Liver (tissue), 9 donors: ENCODE measurements around the gene PDGFB. TPM values are rescaled to one million over a fixed set of nuclear protein-coding genes. Genes with fewer than 3 reads are reported as not detected.

Source experiments
- DNase-seq: peaks from one replicate; pipeline ENCODE4 v3.0.0-alpha.2; 2017; ENCODE audit warnings: low spot score
- H3K27ac ChIP-seq, 2 donors: one replicate each; pipeline ENCODE4 v1.7.0; 2013; ENCODE audit warnings: inconsistent platforms in 2 of 2, low read length in 2 of 2, control low read depth in 1 of 2, low read depth in 1 of 2, mild to moderate bottlenecking in 1 of 2
- H3K27me3 ChIP-seq, 4 donors: one replicate each; pipeline versions ENCODE4 v1.6.1 to v1.7.0; 2013; ENCODE audit warnings: low read length in 3 of 4, inconsistent platforms in 1 of 4, mild to moderate bottlenecking in 1 of 4, moderate library complexity in 1 of 4; ENCODE audit not compliant: control insufficient read depth in 4 of 4, insufficient read depth in 4 of 4
- H3K36me3 ChIP-seq, 4 donors: one replicate each; pipeline versions ENCODE4 v1.6.1 to v1.7.0; 2013; ENCODE audit warnings: low read length in 3 of 4, mild to moderate bottlenecking in 3 of 4, low read depth in 1 of 4, moderate library complexity in 1 of 4; ENCODE audit not compliant: control insufficient read depth in 4 of 4, insufficient read depth in 3 of 4
- H3K4me1 ChIP-seq, 4 donors: one replicate each; pipeline versions ENCODE4 v1.6.1 to v1.7.0; 2013; ENCODE audit warnings: low read length in 3 of 4, mild to moderate bottlenecking in 3 of 4, moderate library complexity in 1 of 4; ENCODE audit not compliant: control insufficient read depth in 4 of 4, insufficient read depth in 4 of 4
- H3K4me3 ChIP-seq, 3 donors: one replicate each; pipeline versions ENCODE4 v1.6.1 to v1.7.0; 2013; ENCODE audit warnings: low read length in 3 of 3, control low read depth in 1 of 3, low read depth in 1 of 3, mild to moderate bottlenecking in 1 of 3
- H3K9ac ChIP-seq, 2 donors: one replicate each; pipeline ENCODE4 v1.7.0; 2013; ENCODE audit warnings: low read length in 2 of 2, mild to moderate bottlenecking in 2 of 2, moderate library complexity in 2 of 2, control low read depth in 1 of 2, low read depth in 1 of 2
- H3K9me3 ChIP-seq, 4 donors: one replicate each; pipeline versions ENCODE4 v1.6.1 to v1.7.0; 2013; ENCODE audit warnings: low read length in 3 of 4; ENCODE audit not compliant: control insufficient read depth in 4 of 4
- ATF3 ChIP-seq: IDR thresholded peaks from 2 replicates; pipeline ENCODE4 v1.6.1; 2016; ENCODE audit warnings: antibody characterized with exemption
- EGR1 ChIP-seq, 2 donors: IDR thresholded peaks; 2 replicates each; pipeline ENCODE4 v1.6.1; 2016 to 2018; ENCODE audit warnings: antibody characterized with exemption in 2 of 2, low read depth in 2 of 2
- FOXA1 ChIP-seq: IDR thresholded peaks from 2 replicates; pipeline ENCODE4 v1.6.1; 2016; ENCODE audit warnings: antibody characterized with exemption
- FOXA2 ChIP-seq: IDR thresholded peaks from 2 replicates; pipeline ENCODE4 v1.6.1; 2016; ENCODE audit warnings: antibody characterized with exemption
- GABPA ChIP-seq, 2 donors: IDR thresholded peaks in 1 of 2; conservative IDR thresholded peaks in 1 of 2; 2 replicates each; pipeline ENCODE4 v1.6.1; 2016; ENCODE audit warnings: antibody characterized with exemption in 2 of 2, mild to moderate bottlenecking in 1 of 2, moderate library complexity in 1 of 2
- HNF4A ChIP-seq, 2 donors: conservative IDR thresholded peaks; 2 replicates each; pipeline ENCODE4 v1.6.1; 2016; ENCODE audit warnings: antibody characterized with exemption in 2 of 2, mild to moderate bottlenecking in 2 of 2
- HNF4G ChIP-seq: IDR thresholded peaks from 2 replicates; pipeline ENCODE4 v1.6.1; 2016; ENCODE audit warnings: antibody characterized with exemption
- NR2F2 ChIP-seq: IDR thresholded peaks from 2 replicates; pipeline ENCODE4 v1.6.1; 2016; ENCODE audit warnings: antibody characterized with exemption
- RAD21 ChIP-seq, 2 donors: IDR thresholded peaks; 2 replicates each; pipeline ENCODE4 v1.6.1; 2016; ENCODE audit warnings: antibody characterized with exemption in 2 of 2, mild to moderate bottlenecking in 2 of 2
- REST ChIP-seq: IDR thresholded peaks from 2 replicates; pipeline ENCODE4 v1.6.1; 2016; ENCODE audit warnings: antibody characterized with exemption, mild to moderate bottlenecking
- RXRA ChIP-seq, 2 donors: IDR thresholded peaks; 2 replicates each; pipeline ENCODE4 v1.6.1; 2017 to 2018; ENCODE audit warnings: antibody characterized with exemption in 2 of 2, mild to moderate bottlenecking in 1 of 2
- SP1 ChIP-seq: IDR thresholded peaks from 2 replicates; pipeline ENCODE4 v1.6.1; 2018; ENCODE audit warnings: antibody characterized with exemption, mild to moderate bottlenecking
- TAF1 ChIP-seq: conservative IDR thresholded peaks from 2 replicates; pipeline ENCODE4 v1.6.1; 2016; ENCODE audit warnings: antibody characterized with exemption, mild to moderate bottlenecking
- YY1 ChIP-seq: IDR thresholded peaks from 2 replicates; pipeline ENCODE4 v1.6.1; 2016; ENCODE audit warnings: antibody characterized with exemption, mild to moderate bottlenecking
- WGBS: extraction: QIAGEN DNeasy Blood & Tissue Kit; methylation state at CpG from one replicate; pipeline ENCODE4 v1.1.7; 2013; 5-methylcytosine and 5-hydroxymethylcytosine counted together
- polyA plus RNA-seq, 2 donors: library from polyadenylated mRNA; stranded (reverse) in 1 of 2; unstranded in 1 of 2; fragments of 200-250 nt in 1 of 2; fragments of >200 nt in 1 of 2; fragmentation: Nextera tagmentation in 1 of 2; extraction: Ambion mirVana in 1 of 2; gene quantifications; one replicate each; pipeline versions ENCODE4 v1.2.1 to v1.2.3, GENCODE V29; 2013 to 2015
- total RNA-seq, 2 donors: library from RNA; depleted of rRNA; stranded (reverse); fragments of >200 nt; gene quantifications; one replicate each; pipeline ENCODE4 v1.2.3, GENCODE V29; 2014
- TF ChIP-seq, protein P1 (sequence below): IDR thresholded peaks from 2 replicates; pipeline ENCODE4 v1.6.1; 2016; ENCODE audit warnings: antibody characterized with exemption
- TF ChIP-seq, protein P2 (sequence below): IDR thresholded peaks from 2 replicates; pipeline ENCODE4 v1.6.1; 2016; ENCODE audit warnings: antibody characterized with exemption
- TF ChIP-seq, protein P3 (sequence below): fragments of 150-350 bp; IDR thresholded peaks from 2 replicates; pipeline ENCODE4 v1.5.1; 2017; ENCODE audit warnings: improper control_type of control experiment, low read depth, low read length; ENCODE audit not compliant: missing input control
- donor health status: healthy.
- donor health status: healthy.
- donor health status: healthy.
- donor health status: healthy.
- donor health status: healthy.

PDGFB gene
- total and polyA plus RNA-seq, 4 donors, result 0.25 to 4.5 (median 1.7) TPM

DNA sequence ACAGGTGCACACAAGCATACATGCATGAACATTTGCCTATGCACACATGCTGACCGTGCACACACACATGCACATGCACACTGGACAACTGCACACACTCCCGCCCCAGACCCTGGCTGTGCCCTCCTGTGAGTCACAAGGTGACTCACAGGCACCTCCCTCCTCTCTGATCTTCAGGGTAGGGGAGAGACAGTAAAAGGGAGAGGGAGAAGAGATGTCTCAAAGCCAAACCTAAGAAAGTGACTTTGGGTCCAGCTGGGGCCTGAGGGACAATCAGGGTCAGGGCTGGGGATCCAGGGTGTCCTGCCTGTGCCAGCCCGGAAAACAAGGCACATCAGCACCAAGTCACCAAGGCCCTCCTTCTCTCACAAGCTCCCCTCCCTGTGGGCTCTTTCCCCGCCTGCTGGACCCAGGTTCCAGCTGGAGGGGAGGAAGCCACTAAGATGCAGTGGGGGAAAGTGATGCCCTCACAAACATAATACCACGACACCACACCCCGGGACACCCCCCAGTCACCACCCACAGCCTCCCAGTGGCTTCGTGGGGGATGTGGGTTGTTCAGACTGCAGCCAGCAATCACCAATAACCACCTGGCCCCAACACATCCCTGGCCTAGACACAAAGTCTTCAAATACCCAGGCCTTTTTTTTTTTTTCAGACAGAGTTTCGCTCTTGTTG lies 39.3 kb downstream of the PDGFB start:
- Histone ChIP-seq H3K27ac (no peak overlapping the region), H3K9me3 (no peaks in the 10 kb centered on the region), H3K9ac (no peak overlapping the region), H3K27me3 (no peaks in the 10 kb centered on the region), H3K4me1 (no peaks in the 10 kb centered on the region), H3K36me3 (no peaks in the 10 kb centered on the region), H3K4me3 (no peak overlapping the region)
- TF ChIP-seq FOXA1, result no peak
- no peak for TF ChIP-seq HNF4A (conservative IDR thresholded peaks at IDR 0.05)
- no peak for TF ChIP-seq NR2F2
- TF ChIP-seq EGR1 (IDR thresholded peaks at IDR 0.05; ENCODE audit: low read depth in 2 of 2), result no peak
- no peak for TF ChIP-seq RXRA (IDR thresholded peaks at IDR 0.05)
- no peak for TF ChIP-seq RAD21 (IDR thresholded peaks at IDR 0.05)
- TF ChIP-seq GABPA (IDR thresholded peaks at IDR 0.05 in 1 of 2, conservative IDR thresholded peaks at IDR 0.05 in 1 of 2), result no peak
- no peak for TF ChIP-seq TAF1
- TF ChIP-seq REST, result no peak
- TF ChIP-seq, protein P1, sequence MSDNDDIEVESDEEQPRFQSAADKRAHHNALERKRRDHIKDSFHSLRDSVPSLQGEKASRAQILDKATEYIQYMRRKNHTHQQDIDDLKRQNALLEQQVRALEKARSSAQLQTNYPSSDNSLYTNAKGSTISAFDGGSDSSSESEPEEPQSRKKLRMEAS, result no peak
- TF ChIP-seq HNF4G, result no peak
- TF ChIP-seq, protein P2, sequence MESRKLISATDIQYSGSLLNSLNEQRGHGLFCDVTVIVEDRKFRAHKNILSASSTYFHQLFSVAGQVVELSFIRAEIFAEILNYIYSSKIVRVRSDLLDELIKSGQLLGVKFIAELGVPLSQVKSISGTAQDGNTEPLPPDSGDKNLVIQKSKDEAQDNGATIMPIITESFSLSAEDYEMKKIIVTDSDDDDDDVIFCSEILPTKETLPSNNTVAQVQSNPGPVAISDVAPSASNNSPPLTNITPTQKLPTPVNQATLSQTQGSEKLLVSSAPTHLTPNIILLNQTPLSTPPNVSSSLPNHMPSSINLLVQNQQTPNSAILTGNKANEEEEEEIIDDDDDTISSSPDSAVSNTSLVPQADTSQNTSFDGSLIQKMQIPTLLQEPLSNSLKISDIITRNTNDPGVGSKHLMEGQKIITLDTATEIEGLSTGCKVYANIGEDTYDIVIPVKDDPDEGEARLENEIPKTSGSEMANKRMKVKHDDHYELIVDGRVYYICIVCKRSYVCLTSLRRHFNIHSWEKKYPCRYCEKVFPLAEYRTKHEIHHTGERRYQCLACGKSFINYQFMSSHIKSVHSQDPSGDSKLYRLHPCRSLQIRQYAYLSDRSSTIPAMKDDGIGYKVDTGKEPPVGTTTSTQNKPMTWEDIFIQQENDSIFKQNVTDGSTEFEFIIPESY, result no peak
- TF ChIP-seq FOXA2, result no peak
- no peak for DNase-seq
- WGBS, result 82% methylated on average over 8 of the region's 8 CpGs

DNA sequence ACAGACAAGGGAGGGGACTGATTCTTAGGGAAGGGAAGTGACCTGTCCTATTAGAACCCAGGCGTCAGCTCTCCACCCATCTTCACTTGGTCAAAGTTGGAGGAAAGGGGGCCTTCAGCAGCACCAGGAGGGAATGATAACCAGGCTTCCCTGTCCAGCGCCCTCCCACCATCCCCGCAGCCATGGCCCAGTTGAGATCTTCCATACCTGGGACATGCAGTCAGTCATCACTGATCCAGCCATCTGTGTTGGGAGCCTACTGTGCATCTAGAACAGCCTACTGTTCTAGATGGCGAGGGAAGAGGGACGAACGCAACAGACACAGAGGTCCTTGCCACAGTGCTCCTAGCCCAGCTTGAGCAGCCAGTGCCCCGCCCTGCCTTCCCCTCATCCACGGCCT lies 40.6 kb downstream of the PDGFB start:
- Histone ChIP-seq H3K4me3 (no peak overlapping the region), H3K27ac (no peak overlapping the region), H3K9ac (no peak overlapping the region), H3K27me3 (no peaks in the 10 kb centered on the region), H3K36me3 (no peaks in the 10 kb centered on the region), H3K9me3 (no peaks in the 10 kb centered on the region), H3K4me1 (no peaks in the 10 kb centered on the region)
- TF ChIP-seq, protein P3, sequence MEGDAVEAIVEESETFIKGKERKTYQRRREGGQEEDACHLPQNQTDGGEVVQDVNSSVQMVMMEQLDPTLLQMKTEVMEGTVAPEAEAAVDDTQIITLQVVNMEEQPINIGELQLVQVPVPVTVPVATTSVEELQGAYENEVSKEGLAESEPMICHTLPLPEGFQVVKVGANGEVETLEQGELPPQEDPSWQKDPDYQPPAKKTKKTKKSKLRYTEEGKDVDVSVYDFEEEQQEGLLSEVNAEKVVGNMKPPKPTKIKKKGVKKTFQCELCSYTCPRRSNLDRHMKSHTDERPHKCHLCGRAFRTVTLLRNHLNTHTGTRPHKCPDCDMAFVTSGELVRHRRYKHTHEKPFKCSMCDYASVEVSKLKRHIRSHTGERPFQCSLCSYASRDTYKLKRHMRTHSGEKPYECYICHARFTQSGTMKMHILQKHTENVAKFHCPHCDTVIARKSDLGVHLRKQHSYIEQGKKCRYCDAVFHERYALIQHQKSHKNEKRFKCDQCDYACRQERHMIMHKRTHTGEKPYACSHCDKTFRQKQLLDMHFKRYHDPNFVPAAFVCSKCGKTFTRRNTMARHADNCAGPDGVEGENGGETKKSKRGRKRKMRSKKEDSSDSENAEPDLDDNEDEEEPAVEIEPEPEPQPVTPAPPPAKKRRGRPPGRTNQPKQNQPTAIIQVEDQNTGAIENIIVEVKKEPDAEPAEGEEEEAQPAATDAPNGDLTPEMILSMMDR, result no peak
- TF ChIP-seq HNF4G (no peak), EGR1 (IDR thresholded peaks at IDR 0.05; ENCODE audit: low read depth in 2 of 2) (no peak), REST (no peak), FOXA2 (no peak), FOXA1 (no peak), HNF4A (conservative IDR thresholded peaks at IDR 0.05) (no peak), SP1 (no peak), ATF3 (no peak), YY1 (no peak)
- TF ChIP-seq, protein P2, result no peak
- TF ChIP-seq, protein P1, result no peak
- 95% methylated on average over 8 of the region's 8 CpGs for WGBS
- no peak for DNase-seq
